ENCODE results near the gene RGS7BP. TPM values are rescaled to one million over a fixed set of nuclear protein-coding genes. Genes with fewer than 3 reads are reported as not detected.

Gene RGS7BP
- total RNA-seq, 1 donor from 2014 or later = 1.6 TPM

- Histone ChIP-seq H3K9ac (ENCODE audit: low read depth in 1 of 3, low read length in 3 of 3) (no peak overlapping the region), H3K36me3 (ENCODE audit: control insufficient read depth in 3 of 3, insufficient read depth in 3 of 3, low read length in 3 of 3) (no peaks in the 10 kb centered on the region), H3K4me1 (ENCODE audit: control insufficient read depth in 3 of 3, insufficient read depth in 3 of 3, low read length in 3 of 3) (no peaks in the 10 kb centered on the region), H3K4me3 (ENCODE audit: low read length in 3 of 3) (no peak overlapping the region), H3K27ac (ENCODE audit: low read depth, low read length) (no peak overlapping the region), H3K9me3 (ENCODE audit: control insufficient read depth in 3 of 3, low read length in 3 of 3) (no peaks in the 10 kb centered on the region), H3K27me3 (ENCODE audit: control insufficient read depth in 3 of 3, insufficient read depth in 3 of 3, low read length in 3 of 3) (no peaks in the 10 kb centered on the region)
Observed at GRCh38 chr5:64646169-64646568, 140.4 kb downstream of the RGS7BP start.

- H3K9ac ChIP-seq (ENCODE audit: low read depth in 1 of 3, low read length in 3 of 3) = no peak overlapping the region
- H3K4me1 ChIP-seq (ENCODE audit: control insufficient read depth in 3 of 3, insufficient read depth in 3 of 3, low read length in 3 of 3) = no peaks in the 10 kb centered on the region
- no peak overlapping the region for H3K27ac ChIP-seq (ENCODE audit: low read depth, low read length)
- no peaks in the 10 kb centered on the region for H3K36me3 ChIP-seq (ENCODE audit: control insufficient read depth in 3 of 3, insufficient read depth in 3 of 3, low read length in 3 of 3)
- H3K9me3 ChIP-seq (ENCODE audit: control insufficient read depth in 3 of 3, low read length in 3 of 3) = no peaks in the 10 kb centered on the region
- H3K4me3 ChIP-seq (ENCODE audit: low read length in 3 of 3) = no peak overlapping the region
- no peaks in the 10 kb centered on the region for H3K27me3 ChIP-seq (ENCODE audit: control insufficient read depth in 3 of 3, insufficient read depth in 3 of 3, low read length in 3 of 3)
Observed at GRCh38 chr5:64649512-64649911, 143.7 kb downstream of the RGS7BP start.

- Histone ChIP-seq H3K4me3 (ENCODE audit: low read length in 3 of 3) (no peak overlapping the region), H3K27ac (ENCODE audit: low read depth, low read length) (no peak overlapping the region), H3K4me1 (ENCODE audit: control insufficient read depth in 3 of 3, insufficient read depth in 3 of 3, low read length in 3 of 3) (no peaks in the 10 kb centered on the region), H3K36me3 (ENCODE audit: control insufficient read depth in 3 of 3, insufficient read depth in 3 of 3, low read length in 3 of 3) (no peaks in the 10 kb centered on the region), H3K27me3 (ENCODE audit: control insufficient read depth in 3 of 3, insufficient read depth in 3 of 3, low read length in 3 of 3) (no peaks in the 10 kb centered on the region), H3K9ac (ENCODE audit: low read depth in 1 of 3, low read length in 3 of 3) (no peak overlapping the region), H3K9me3 (ENCODE audit: control insufficient read depth in 3 of 3, low read length in 3 of 3) (no peaks in the 10 kb centered on the region)
Observed at GRCh38 chr5:64653766-64654560, 148.1 kb downstream of the RGS7BP start.

GRCh38 chr5:64654561-64654938, 148.7 kb downstream of the RGS7BP start:
- Histone ChIP-seq H3K4me3 (ENCODE audit: low read length in 3 of 3) (no peak overlapping the region), H3K4me1 (ENCODE audit: control insufficient read depth in 3 of 3, insufficient read depth in 3 of 3, low read length in 3 of 3) (no peaks in the 10 kb centered on the region), H3K9ac (ENCODE audit: low read depth in 1 of 3, low read length in 3 of 3) (no peak overlapping the region), H3K27ac (ENCODE audit: low read depth, low read length) (no peak overlapping the region), H3K36me3 (ENCODE audit: control insufficient read depth in 3 of 3, insufficient read depth in 3 of 3, low read length in 3 of 3) (no peaks in the 10 kb centered on the region), H3K9me3 (ENCODE audit: control insufficient read depth in 3 of 3, low read length in 3 of 3) (no peaks in the 10 kb centered on the region), H3K27me3 (ENCODE audit: control insufficient read depth in 3 of 3, insufficient read depth in 3 of 3, low read length in 3 of 3) (no peaks in the 10 kb centered on the region)

- Histone ChIP-seq H3K4me1 (ENCODE audit: control insufficient read depth in 3 of 3, insufficient read depth in 3 of 3, low read length in 3 of 3) (no peaks in the 10 kb centered on the region), H3K9me3 (ENCODE audit: control insufficient read depth in 3 of 3, low read length in 3 of 3) (no peaks in the 10 kb centered on the region), H3K27me3 (ENCODE audit: control insufficient read depth in 3 of 3, insufficient read depth in 3 of 3, low read length in 3 of 3) (no peaks in the 10 kb centered on the region), H3K36me3 (ENCODE audit: control insufficient read depth in 3 of 3, insufficient read depth in 3 of 3, low read length in 3 of 3) (no peaks in the 10 kb centered on the region), H3K27ac (ENCODE audit: low read depth, low read length) (no peak overlapping the region), H3K9ac (ENCODE audit: low read depth in 1 of 3, low read length in 3 of 3) (no peak overlapping the region), H3K4me3 (ENCODE audit: low read length in 3 of 3) (no peak overlapping the region)
Observed at GRCh38 chr5:64655596-64655995, 149.8 kb downstream of the RGS7BP start.

GRCh38 chr5:64659289-64659688, 153.5 kb downstream of the RGS7BP start:
- Histone ChIP-seq H3K4me3 (ENCODE audit: low read length in 3 of 3) (no peak overlapping the region), H3K9ac (ENCODE audit: low read depth in 1 of 3, low read length in 3 of 3) (no peak overlapping the region), H3K4me1 (ENCODE audit: control insufficient read depth in 3 of 3, insufficient read depth in 3 of 3, low read length in 3 of 3) (no peaks in the 10 kb centered on the region), H3K27ac (ENCODE audit: low read depth, low read length) (no peak overlapping the region), H3K9me3 (ENCODE audit: control insufficient read depth in 3 of 3, low read length in 3 of 3) (no peaks in the 10 kb centered on the region), H3K36me3 (ENCODE audit: control insufficient read depth in 3 of 3, insufficient read depth in 3 of 3, low read length in 3 of 3) (no peaks in the 10 kb centered on the region), H3K27me3 (ENCODE audit: control insufficient read depth in 3 of 3, insufficient read depth in 3 of 3, low read length in 3 of 3) (no peaks in the 10 kb centered on the region)

Small RNAs within 50 kb of the gene (small RNA-seq; reads per million reads assigned to genes)
- not detected for gene RN7SL169P
- gene RNU6-294P = not detected

Other genes starting within 250 kb of the RGS7BP start
- gene SHISAL2B, start 184.5 kb downstream of the RGS7BP start, total RNA-seq = not detected